Panc1 (cell line): ENCODE measurements around the gene TSNAX. TPM values are rescaled to one million over a fixed set of nuclear protein-coding genes. Genes with fewer than 3 reads are reported as not detected.

Experiments used
- ATAC-seq: fragments of 200-7000 bp; cut with Tn5 transposase; 2 replicates; pipeline ENCODE4 v1.9.1; 2020; ENCODE audit warnings: mild to moderate bottlenecking, moderate library complexity
- BruUV-seq: library from RNA; stranded (reverse); fragments of 400-500 nt; replicated peaks from 2 replicates; lab custom pipeline; 2021; lab: Mats Ljungman, UMichigan
- CTCF ChIA-PET: fragments of 300-600 bp; sonication (Branson Sonifier 250); formaldehyde crosslinking; loops from one replicate; lab custom pipeline; 2022; ENCODE audit warnings: antibody characterized with exemption; lab: Charles Lee
- POLR2A ChIA-PET: fragments of 300-600 bp; sonication (Branson Sonifier 250); formaldehyde crosslinking; loops from one replicate; lab custom pipeline; 2022; ENCODE audit warnings: antibody characterized with exemption; lab: Charles Lee
- DNase-seq: peaks from one replicate; pipeline ENCODE4 v3.0.0-alpha.2; 2010; ENCODE audit warnings: low read depth, low spot score
- H3K27ac ChIP-seq: 2 replicates; pipeline ENCODE4 v1.5.1; 2011; ENCODE audit warnings: mild to moderate bottlenecking, low read length, inconsistent platforms
- H3K27me3 ChIP-seq: fragments of 200-500 bp; sonication (Bioruptor generic); 2 replicates; pipeline ENCODE4 v1.6.0; 2014; ENCODE audit warnings: low read length, inconsistent platforms; ENCODE audit not compliant: control insufficient read depth, insufficient read depth
- H3K36me3 ChIP-seq: fragments of 200-500 bp; sonication (Bioruptor generic); 2 replicates; pipeline ENCODE4 v1.5.1; 2014; ENCODE audit warnings: inconsistent platforms, mild to moderate bottlenecking, low read length, moderate library complexity; ENCODE audit not compliant: control insufficient read depth, insufficient read depth
- H3K4me1 ChIP-seq: 2 replicates; pipeline ENCODE4 v1.5.1; 2011; ENCODE audit warnings: inconsistent platforms, mild to moderate bottlenecking, low read length, moderate library complexity; ENCODE audit not compliant: control insufficient read depth, insufficient read depth
- H3K4me3 ChIP-seq, 2 experiments: 2 replicates each; pipeline ENCODE4 v1.5.1; 2011 to 2012; ENCODE audit warnings: low read depth in 2 of 2, low read length in 2 of 2, mild to moderate bottlenecking in 2 of 2, inconsistent platforms in 1 of 2, moderate library complexity in 1 of 2
- H3K9me3 ChIP-seq: fragments of 200-500 bp; sonication (Bioruptor generic); 2 replicates; pipeline ENCODE4 v1.5.1; 2014; ENCODE audit warnings: low read depth, mild to moderate bottlenecking, inconsistent platforms, low read length, moderate library complexity; ENCODE audit not compliant: control insufficient read depth, insufficient read depth
- POLR2AphosphoS5 ChIP-seq: IDR thresholded peaks from 2 replicates; pipeline ENCODE4 v1.6.1; 2012; ENCODE audit warnings: mild to moderate bottlenecking, low read depth, low read length, moderate library complexity
- SIN3A ChIP-seq: IDR thresholded peaks from 2 replicates; pipeline ENCODE4 v1.6.1; 2012; ENCODE audit warnings: low read depth, mild to moderate bottlenecking, low read length, moderate library complexity, borderline replicate concordance; ENCODE audit not compliant: insufficient read depth
- TCF7L2 ChIP-seq: IDR thresholded peaks from 2 replicates; pipeline ENCODE4 v1.6.1; 2011; ENCODE audit warnings: mild to moderate bottlenecking, low read depth, low read length, inconsistent platforms
- in situ Hi-C: cut with HindIII; loops from 2 replicates; pipeline ENCODE4 v1.10.0; 2016; ENCODE audit warnings: low sequenced_read_pairs, low pct_unique_long_range_greater_than_20kb
- intact Hi-C: fragments of 100-400 bp; cut with micrococcal nuclease; formaldehyde crosslinking; loops from one replicate; pipeline ENCODE4 v1.10.0; 2022; ENCODE audit not compliant: unreplicated experiment
- total RNA-seq: library from RNA; stranded (reverse); gene quantifications from one replicate; pipeline ENCODE4 v1.2.1, GENCODE V29; 2021; ENCODE audit not compliant: unreplicated experiment
- TF ChIP-seq, protein P1 (sequence below), 2 experiments: IDR thresholded peaks; 2 replicates each; pipeline ENCODE4 v1.6.1; 2011 to 2012; ENCODE audit warnings: low read depth in 2 of 2, control low read depth in 1 of 2, low read length in 1 of 2, mild to moderate bottlenecking in 1 of 2, moderate library complexity in 1 of 2; ENCODE audit not compliant: insufficient read depth in 1 of 2
- TF ChIP-seq, protein P2 (sequence below): fragments of 450-650 bp; IDR thresholded peaks from 2 replicates; pipeline ENCODE4 v1.5.1; 2017; ENCODE audit warnings: mild to moderate bottlenecking

Gene TSNAX
- total RNA-seq, 1 experiment from 2014 or later = 40.0 TPM

DNA sequence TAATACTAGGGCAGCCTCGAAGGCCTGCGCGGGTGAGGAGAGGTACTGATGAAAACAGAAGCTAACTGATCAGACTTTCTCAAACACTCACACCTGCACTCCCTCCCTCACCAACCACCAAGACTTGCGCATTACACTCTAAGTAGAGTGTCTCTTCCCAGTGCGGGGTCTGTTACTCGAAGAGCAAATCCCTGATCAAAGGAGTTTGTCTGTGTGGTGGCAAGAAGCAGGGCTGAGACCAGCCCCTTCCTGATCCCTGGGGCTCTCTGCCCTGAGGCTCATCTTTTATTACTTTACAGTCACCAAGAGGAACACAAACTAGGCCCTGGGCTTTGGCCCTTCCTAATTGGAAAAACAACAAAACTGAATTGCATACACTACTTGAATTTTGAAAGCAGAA is 19.5 kb upstream of the TSNAX start:
- TF ChIP-seq TCF7L2 = no peak
- no peak for TF ChIP-seq SIN3A
- no peak for TF ChIP-seq POLR2AphosphoS5
- in situ Hi-C loops (no loop called here), intact Hi-C loops (no loop called here)
- Histone ChIP-seq H3K27ac (no peak overlapping the region), H3K4me1 (no peaks in the 10 kb centered on the region), H3K27me3 (no peaks in the 10 kb centered on the region), H3K4me3 (no peak overlapping the region), H3K9me3 (no peaks in the 10 kb centered on the region), H3K36me3 (no peaks in the 10 kb centered on the region)
- ChIA-PET POLR2A (no interaction called here), CTCF (no interaction called here)
- ATAC-seq (no peak), DNase-seq (no peak)
- BruUV-seq = no TSS peak

DNA sequence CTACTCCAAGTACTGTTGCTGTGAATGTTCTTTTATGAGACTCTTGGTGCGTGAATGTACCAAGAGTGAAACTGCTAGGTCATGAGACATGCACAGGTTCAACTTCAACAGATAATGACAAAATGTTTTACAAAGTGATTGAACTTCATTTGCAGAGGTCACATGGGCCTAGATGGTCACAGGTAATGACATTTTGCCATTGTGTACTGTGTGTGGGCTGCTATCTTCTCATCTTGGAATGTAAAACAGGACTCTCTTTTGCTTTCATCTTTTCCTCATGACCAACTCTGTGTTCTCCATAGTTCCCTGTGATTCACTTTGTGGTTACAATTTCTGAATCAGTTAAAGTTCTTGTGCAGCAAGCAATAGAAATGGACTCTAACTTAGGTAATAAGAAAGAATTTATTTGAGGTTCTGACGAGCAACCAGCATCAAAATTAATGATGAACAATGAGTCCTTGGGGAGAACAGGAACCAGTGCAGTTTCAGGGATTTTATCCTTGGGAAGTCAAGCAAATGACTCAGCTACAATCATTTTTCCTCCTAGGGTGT is 16.2 kb upstream of the TSNAX start:
- Histone ChIP-seq H3K4me1 (no peaks in the 10 kb centered on the region), H3K36me3 (no peaks in the 10 kb centered on the region), H3K9me3 (no peaks in the 10 kb centered on the region), H3K27me3 (no peaks in the 10 kb centered on the region), H3K4me3 (no peak overlapping the region), H3K27ac (no peak overlapping the region)
- intact Hi-C loops (no loop called here), in situ Hi-C loops (no loop called here)
- ATAC-seq (peak; percentile 58; the same call in 1 of the 2 replicates), DNase-seq (peak; percentile 27)
- ChIA-PET CTCF (no interaction called here), POLR2A (no interaction called here)
- no TSS peak for BruUV-seq
- TF ChIP-seq, protein P1, sequence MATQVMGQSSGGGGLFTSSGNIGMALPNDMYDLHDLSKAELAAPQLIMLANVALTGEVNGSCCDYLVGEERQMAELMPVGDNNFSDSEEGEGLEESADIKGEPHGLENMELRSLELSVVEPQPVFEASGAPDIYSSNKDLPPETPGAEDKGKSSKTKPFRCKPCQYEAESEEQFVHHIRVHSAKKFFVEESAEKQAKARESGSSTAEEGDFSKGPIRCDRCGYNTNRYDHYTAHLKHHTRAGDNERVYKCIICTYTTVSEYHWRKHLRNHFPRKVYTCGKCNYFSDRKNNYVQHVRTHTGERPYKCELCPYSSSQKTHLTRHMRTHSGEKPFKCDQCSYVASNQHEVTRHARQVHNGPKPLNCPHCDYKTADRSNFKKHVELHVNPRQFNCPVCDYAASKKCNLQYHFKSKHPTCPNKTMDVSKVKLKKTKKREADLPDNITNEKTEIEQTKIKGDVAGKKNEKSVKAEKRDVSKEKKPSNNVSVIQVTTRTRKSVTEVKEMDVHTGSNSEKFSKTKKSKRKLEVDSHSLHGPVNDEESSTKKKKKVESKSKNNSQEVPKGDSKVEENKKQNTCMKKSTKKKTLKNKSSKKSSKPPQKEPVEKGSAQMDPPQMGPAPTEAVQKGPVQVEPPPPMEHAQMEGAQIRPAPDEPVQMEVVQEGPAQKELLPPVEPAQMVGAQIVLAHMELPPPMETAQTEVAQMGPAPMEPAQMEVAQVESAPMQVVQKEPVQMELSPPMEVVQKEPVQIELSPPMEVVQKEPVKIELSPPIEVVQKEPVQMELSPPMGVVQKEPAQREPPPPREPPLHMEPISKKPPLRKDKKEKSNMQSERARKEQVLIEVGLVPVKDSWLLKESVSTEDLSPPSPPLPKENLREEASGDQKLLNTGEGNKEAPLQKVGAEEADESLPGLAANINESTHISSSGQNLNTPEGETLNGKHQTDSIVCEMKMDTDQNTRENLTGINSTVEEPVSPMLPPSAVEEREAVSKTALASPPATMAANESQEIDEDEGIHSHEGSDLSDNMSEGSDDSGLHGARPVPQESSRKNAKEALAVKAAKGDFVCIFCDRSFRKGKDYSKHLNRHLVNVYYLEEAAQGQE (IDR thresholded peaks at IDR 0.05; ENCODE audit: insufficient read depth in 1 of 2, low read depth in 2 of 2, low read length in 1 of 2) = no peak
- TF ChIP-seq POLR2AphosphoS5 (no peak), TCF7L2 (no peak), SIN3A (no peak)
- TF ChIP-seq, protein P2, sequence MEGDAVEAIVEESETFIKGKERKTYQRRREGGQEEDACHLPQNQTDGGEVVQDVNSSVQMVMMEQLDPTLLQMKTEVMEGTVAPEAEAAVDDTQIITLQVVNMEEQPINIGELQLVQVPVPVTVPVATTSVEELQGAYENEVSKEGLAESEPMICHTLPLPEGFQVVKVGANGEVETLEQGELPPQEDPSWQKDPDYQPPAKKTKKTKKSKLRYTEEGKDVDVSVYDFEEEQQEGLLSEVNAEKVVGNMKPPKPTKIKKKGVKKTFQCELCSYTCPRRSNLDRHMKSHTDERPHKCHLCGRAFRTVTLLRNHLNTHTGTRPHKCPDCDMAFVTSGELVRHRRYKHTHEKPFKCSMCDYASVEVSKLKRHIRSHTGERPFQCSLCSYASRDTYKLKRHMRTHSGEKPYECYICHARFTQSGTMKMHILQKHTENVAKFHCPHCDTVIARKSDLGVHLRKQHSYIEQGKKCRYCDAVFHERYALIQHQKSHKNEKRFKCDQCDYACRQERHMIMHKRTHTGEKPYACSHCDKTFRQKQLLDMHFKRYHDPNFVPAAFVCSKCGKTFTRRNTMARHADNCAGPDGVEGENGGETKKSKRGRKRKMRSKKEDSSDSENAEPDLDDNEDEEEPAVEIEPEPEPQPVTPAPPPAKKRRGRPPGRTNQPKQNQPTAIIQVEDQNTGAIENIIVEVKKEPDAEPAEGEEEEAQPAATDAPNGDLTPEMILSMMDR = no peak

GRCh38 chr1:231515748-231516147 is 12.7 kb upstream of the TSNAX start:
- Histone ChIP-seq H3K27me3 (no peaks in the 10 kb centered on the region), H3K9me3 (no peaks in the 10 kb centered on the region), H3K4me1 (no peaks in the 10 kb centered on the region), H3K4me3 (no peak overlapping the region), H3K27ac (no peak overlapping the region), H3K36me3 (no peaks in the 10 kb centered on the region)
- DNase-seq = no peak
- ATAC-seq = no peak
- BruUV-seq = no TSS peak
- intact Hi-C loops = no loop called here
- ChIA-PET POLR2A (no interaction called here), CTCF (no interaction called here)
- TF ChIP-seq TCF7L2 (no peak), SIN3A (no peak), POLR2AphosphoS5 (no peak)
- TF ChIP-seq, protein P1 (IDR thresholded peaks at IDR 0.05; ENCODE audit: insufficient read depth in 1 of 2, low read depth in 2 of 2, low read length in 1 of 2) = no peak
- TF ChIP-seq, protein P2 = no peak
- in situ Hi-C loops = no loop called here
